Fibroblast of skin of back (primary cell): ENCODE measurements around the gene WNT7A. TPM values are rescaled to one million over a fixed set of nuclear protein-coding genes. Genes with fewer than 3 reads are reported as not detected.
"Not testable (repeated sequence)": the region's sequence is repeated elsewhere in the genome, so short reads cannot be mapped to it uniquely, and the experiment has no call there.

Experiments used
- DNase-seq: peaks from one replicate; pipeline ENCODE4 v3.0.0-alpha.2; 2013
- polyA plus RNA-seq, 2 experiments: library from polyadenylated mRNA; unstranded; fragments of 120-200 nt; gene quantifications; one replicate each; pipeline ENCODE4 v1.2.1, GENCODE V29; 2013; ENCODE audit not compliant: insufficient read length in 2 of 2

Gene WNT7A
- not detected for polyA plus RNA-seq (2013, experiment 1 of 2; ENCODE audit: insufficient read length)
- polyA plus RNA-seq (2013, experiment 2 of 2; ENCODE audit: insufficient read length): not detected

GRCh38 chr3:13879946-13880810, at the start of gene WNT7A:
WNT7A (minus strand) TSS chr3:13880071; CDS start chr3:13879816, 255 bp downstream.
- no peak for DNase-seq

- DNase-seq: not testable (repeated sequence)
These were observed 48.9 kb upstream of the WNT7A start for GRCh38 chr3:13928741-13929140.

- no peak for DNase-seq
These were observed 47.4 kb upstream of the WNT7A start for GRCh38 chr3:13927295-13927694.

GRCh38 chr3:13916375-13916774, 36.5 kb upstream of the WNT7A start:
- no peak for DNase-seq

- DNase-seq: no peak
These were observed 22.9 kb upstream of the WNT7A start for GRCh38 chr3:13902648-13903238.

- no peak for DNase-seq
These were observed 22.2 kb upstream of the WNT7A start for GRCh38 chr3:13901935-13902584.

GRCh38 chr3:13898346-13898745, 18.5 kb upstream of the WNT7A start:
- no peak for DNase-seq

- peak; percentile 62 for DNase-seq
These were observed 16.7 kb upstream of the WNT7A start for GRCh38 chr3:13896473-13897154.

GRCh38 chr3:13895155-13896105, 15.6 kb upstream of the WNT7A start:
- DNase-seq: peak; percentile 89

GRCh38 chr3:13894807-13895154, 14.9 kb upstream of the WNT7A start:
- DNase-seq: no peak

GRCh38 chr3:13894096-13894806, 14.4 kb upstream of the WNT7A start:
- DNase-seq: no peak

- DNase-seq: no peak
These were observed 12.4 kb upstream of the WNT7A start for GRCh38 chr3:13892304-13892703.

- DNase-seq: no peak
These were observed 11.7 kb upstream of the WNT7A start for GRCh38 chr3:13891492-13892073.

GRCh38 chr3:13891017-13891392, 11.1 kb upstream of the WNT7A start:
- DNase-seq: no peak

GRCh38 chr3:13890377-13891016, 10.6 kb upstream of the WNT7A start:
- no peak for DNase-seq

GRCh38 chr3:13888576-13888975, 8.7 kb upstream of the WNT7A start:
- DNase-seq: no peak

GRCh38 chr3:13887495-13888300, 7.8 kb upstream of the WNT7A start:
- DNase-seq: no peak

GRCh38 chr3:13886593-13887129, 6.8 kb upstream of the WNT7A start:
- DNase-seq: no peak

- no peak for DNase-seq
These were observed 5.8 kb upstream of the WNT7A start for GRCh38 chr3:13885704-13886010.
